Neural progenitor cell (in vitro differentiated cells): ENCODE results near the gene IBTK.

Source experiments
- CTCF ChIP-seq: fragments of 200-600 bp; sonication (generic); IDR thresholded peaks from 2 replicates; pipeline ENCODE4 v1.5.1; 2017; ENCODE audit warnings: antibody characterized with exemption, mild to moderate bottlenecking
- EZH2 ChIP-seq: fragments of 200-600 bp; sonication (generic); IDR thresholded peaks from 2 replicates; pipeline ENCODE4 v1.6.1; 2017; ENCODE audit warnings: antibody characterized with exemption, mild to moderate bottlenecking, moderate library complexity
- EZH2phosphoT487 ChIP-seq: fragments of 200-600 bp; sonication (generic); IDR thresholded peaks from 2 replicates; pipeline ENCODE4 v1.6.1; 2017; ENCODE audit warnings: antibody characterized with exemption

GRCh38 chr6:82240186-82240585, 7.4 kb downstream of the IBTK start:
- TF ChIP-seq CTCF (no peak), EZH2 (no peak), EZH2phosphoT487 (no peak)
